MM.1S (cell line): ENCODE results near the gene DLL3.

Source experiments
- DNase-seq: peaks from one replicate; pipeline ENCODE4 v3.0.0-alpha.2; 2015
- H2AFZ ChIP-seq: fragments of 300-600 bp; sonication (generic); 2 replicates; pipeline ENCODE4 v1.6.0; 2016; ENCODE audit warnings: antibody characterized with exemption, low read length
- H3F3A ChIP-seq: fragments of 300-600 bp; sonication (generic); 2 replicates; pipeline ENCODE4 v1.6.1; 2016; ENCODE audit warnings: mild to moderate bottlenecking, antibody characterized with exemption, low read length, moderate library complexity, mixed read lengths; ENCODE audit not compliant: insufficient read depth
- H3K27ac ChIP-seq: fragments of 300-600 bp; sonication (generic); 2 replicates; pipeline ENCODE4 v1.5.1; 2016; ENCODE audit warnings: mild to moderate bottlenecking, low read length
- H3K27me3 ChIP-seq: fragments of 300-600 bp; sonication (generic); replicated peaks from 2 replicates; pipeline ENCODE4 v1.6.0; 2016; ENCODE audit warnings: low read length; ENCODE audit not compliant: insufficient read depth
- H3K36me3 ChIP-seq: fragments of 300-600 bp; sonication (generic); replicated peaks from 2 replicates; pipeline ENCODE4 v1.6.1; 2016; ENCODE audit warnings: mild to moderate bottlenecking, low read length, mixed read lengths; ENCODE audit not compliant: insufficient read depth
- H3K4me1 ChIP-seq: fragments of 300-600 bp; sonication (generic); 2 replicates; pipeline ENCODE4 v1.6.1; 2016; ENCODE audit warnings: low read length, mixed read lengths
- H3K4me2 ChIP-seq: fragments of 300-600 bp; sonication (generic); 2 replicates; pipeline ENCODE4 v1.6.0; 2016; ENCODE audit warnings: low read depth, low read length
- H3K4me3 ChIP-seq: fragments of 300-600 bp; sonication (generic); 2 replicates; pipeline ENCODE4 v1.5.1; 2016; ENCODE audit warnings: low read length, mixed read lengths
- H3K79me2 ChIP-seq: fragments of 300-600 bp; sonication (generic); 2 replicates; pipeline ENCODE4 v1.6.1; 2016; ENCODE audit warnings: mixed run types, low read length, mixed read lengths
- H3K9ac ChIP-seq: fragments of 300-600 bp; sonication (generic); 2 replicates; pipeline ENCODE4 v1.6.1; 2016; ENCODE audit warnings: low read length, mixed read lengths
- H3K9me2 ChIP-seq: fragments of 300-600 bp; sonication (generic); replicated peaks from 2 replicates; pipeline ENCODE4 v1.6.1; 2016; ENCODE audit warnings: mild to moderate bottlenecking, low read length, mixed read lengths; ENCODE audit not compliant: insufficient read depth
- H3K9me3 ChIP-seq: fragments of 300-600 bp; sonication (generic); replicated peaks from 2 replicates; pipeline ENCODE4 v1.6.1; 2016; ENCODE audit warnings: mild to moderate bottlenecking, low read length, mixed read lengths; ENCODE audit not compliant: insufficient read depth
- H4K20me1 ChIP-seq: fragments of 300-600 bp; sonication (generic); 2 replicates; pipeline ENCODE4 v1.6.1; 2016; ENCODE audit warnings: mild to moderate bottlenecking, low read length, moderate library complexity, mixed read lengths; ENCODE audit not compliant: insufficient read depth
- CTCF ChIP-seq: fragments of 300-600 bp; sonication (generic); IDR thresholded peaks from 2 replicates; pipeline ENCODE4 v1.5.1; 2016; ENCODE audit warnings: antibody characterized with exemption, low read length, mixed read lengths
- EZH2 ChIP-seq: fragments of 300-600 bp; sonication (generic); optimal IDR thresholded peaks from 2 replicates; pipeline ENCODE3; 2017; ENCODE audit warnings: low read depth, mild to moderate bottlenecking, antibody characterized with exemption, low read length, mixed read lengths
- EZH2phosphoT487 ChIP-seq: fragments of 300-600 bp; sonication (generic); IDR thresholded peaks from 2 replicates; pipeline ENCODE4 v1.6.1; 2018; ENCODE audit warnings: antibody characterized with exemption, low read length

Gene DLL3

GRCh38 chr19:39501340-39501739, 2.6 kb downstream of the DLL3 start:
- H3K9ac ChIP-seq = no peak overlapping the region
- H3K27ac ChIP-seq = no peak overlapping the region
- no peaks in the 10 kb centered on the region for H3F3A ChIP-seq
- H3K9me3 ChIP-seq = no peaks in the 10 kb centered on the region
- no peak overlapping the region for H3K4me2 ChIP-seq
- no peak for DNase-seq
- peaks cover 14% of the 10 kb centered on the region; the same call in 1 of the 2 replicates for H3K4me1 ChIP-seq
- H3K27me3 ChIP-seq = peaks cover 88% of the 10 kb centered on the region
- H3K36me3 ChIP-seq = no peaks in the 10 kb centered on the region
- TF ChIP-seq EZH2 (no peak), EZH2phosphoT487 (no peak), CTCF (no peak)
- no peaks in the 10 kb centered on the region for H3K9me2 ChIP-seq
- no peaks in the 10 kb centered on the region for H4K20me1 ChIP-seq
- no peak overlapping the region for H2AFZ ChIP-seq
- no peaks in the 10 kb centered on the region for H3K79me2 ChIP-seq
- H3K4me3 ChIP-seq = no peak overlapping the region

GRCh38 chr19:39502640-39503417, 4.1 kb downstream of the DLL3 start:
- peaks cover 87% of the 10 kb centered on the region for H3K27me3 ChIP-seq
- H2AFZ ChIP-seq = peak overlapping the region; percentile 70
- H3K9ac ChIP-seq = no peak overlapping the region
- no peaks in the 10 kb centered on the region for H3K9me3 ChIP-seq
- H3K36me3 ChIP-seq = no peaks in the 10 kb centered on the region
- H3K4me1 ChIP-seq = peaks cover 10% of the 10 kb centered on the region; the same call in 1 of the 2 replicates
- TF ChIP-seq EZH2phosphoT487 (no peak), CTCF (peak; percentile 76), EZH2 (no peak)
- H3K27ac ChIP-seq = no peak overlapping the region
- no peaks in the 10 kb centered on the region for H3F3A ChIP-seq
- no peaks in the 10 kb centered on the region for H4K20me1 ChIP-seq
- no peak overlapping the region for H3K4me3 ChIP-seq
- DNase-seq = peak; percentile 90
- no peaks in the 10 kb centered on the region for H3K9me2 ChIP-seq
- peak overlapping the region; percentile 63 for H3K4me2 ChIP-seq
- no peaks in the 10 kb centered on the region for H3K79me2 ChIP-seq

GRCh38 chr19:39506598-39506943, 7.8 kb downstream of the DLL3 start:
- H3K27me3 ChIP-seq = peaks cover 73% of the 10 kb centered on the region
- H3K27ac ChIP-seq = no peak overlapping the region
- H3K9me2 ChIP-seq = no peaks in the 10 kb centered on the region
- no peak overlapping the region for H3K4me3 ChIP-seq
- H3K4me1 ChIP-seq = 0 out of 2 replicates have a peak, but pooled peaks cover 5% of the 10 kb centered on the region
- H2AFZ ChIP-seq = no peak overlapping the region
- H3F3A ChIP-seq = no peaks in the 10 kb centered on the region
- no peaks in the 10 kb centered on the region for H3K36me3 ChIP-seq
- no peak for DNase-seq
- no peak for TF ChIP-seq EZH2phosphoT487
- TF ChIP-seq EZH2 = no peak
- TF ChIP-seq CTCF = no peak
- no peak overlapping the region for H3K9ac ChIP-seq
- no peaks in the 10 kb centered on the region for H3K79me2 ChIP-seq
- no peak overlapping the region for H3K4me2 ChIP-seq
- no peaks in the 10 kb centered on the region for H4K20me1 ChIP-seq
- no peaks in the 10 kb centered on the region for H3K9me3 ChIP-seq
